HG03558 (cell line): ENCODE results near the gene LUC7L2.
A peak's percentile ranks its signal among the peaks of the same experiment; 100 is the strongest.
"Not testable (repeated sequence)": the region's sequence is repeated elsewhere in the genome, so short reads cannot be mapped to it uniquely, and the experiment has no call there.

Experiments
- ATAC-seq: cut with Tn5 transposase; IDR thresholded peaks from one replicate; pipeline ENCODE4 v1.9.1; 2021; ENCODE audit warnings: moderate number of reproducible peaks; ENCODE audit not compliant: unreplicated experiment; ENCODE audit errors: extremely low read depth

Gene LUC7L2, protein sequence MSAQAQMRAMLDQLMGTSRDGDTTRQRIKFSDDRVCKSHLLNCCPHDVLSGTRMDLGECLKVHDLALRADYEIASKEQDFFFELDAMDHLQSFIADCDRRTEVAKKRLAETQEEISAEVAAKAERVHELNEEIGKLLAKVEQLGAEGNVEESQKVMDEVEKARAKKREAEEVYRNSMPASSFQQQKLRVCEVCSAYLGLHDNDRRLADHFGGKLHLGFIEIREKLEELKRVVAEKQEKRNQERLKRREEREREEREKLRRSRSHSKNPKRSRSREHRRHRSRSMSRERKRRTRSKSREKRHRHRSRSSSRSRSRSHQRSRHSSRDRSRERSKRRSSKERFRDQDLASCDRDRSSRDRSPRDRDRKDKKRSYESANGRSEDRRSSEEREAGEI

DNA sequence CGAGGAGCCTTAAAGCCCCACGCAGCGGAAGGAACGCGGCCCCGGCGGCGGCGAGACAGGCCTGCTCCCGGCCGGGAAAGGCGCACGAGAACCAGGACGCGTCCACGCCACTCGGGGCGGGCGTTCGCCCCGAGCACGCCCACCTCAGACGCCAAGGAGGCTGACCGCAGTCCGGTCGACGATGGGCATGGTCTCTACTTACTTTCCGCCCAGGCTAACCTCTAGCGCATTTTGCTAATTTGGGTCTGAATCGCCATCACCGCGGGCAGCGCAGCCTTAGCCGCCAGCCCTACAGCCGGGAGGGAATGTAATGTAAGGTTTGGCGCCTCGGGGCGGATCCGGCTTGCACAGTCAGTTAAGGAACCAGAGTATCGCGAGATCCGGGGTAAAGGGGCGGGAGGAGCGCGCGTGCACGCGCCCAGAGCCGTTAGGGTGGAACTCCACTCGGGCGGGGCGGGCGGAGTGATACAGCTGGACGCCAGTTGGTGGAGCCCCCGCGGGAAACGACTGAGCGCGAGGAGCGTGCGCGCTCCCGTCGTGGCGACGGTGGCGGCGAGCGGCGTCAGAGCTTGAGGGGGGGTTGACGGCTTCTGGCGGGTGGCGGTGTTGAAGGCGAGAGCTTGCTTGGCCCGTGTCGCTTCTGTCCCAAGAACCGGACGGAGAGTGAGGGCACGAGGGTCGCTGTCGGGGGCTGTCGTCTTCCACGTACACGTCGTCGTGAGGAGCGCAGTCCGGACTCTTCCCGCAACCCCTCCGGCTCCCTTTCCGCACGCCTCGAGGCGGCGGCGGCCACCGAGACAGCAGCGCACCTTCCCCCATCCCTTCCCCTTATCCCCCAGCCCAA is at the start of gene LUC7L2:
Gene LUC7L2 (plus strand): TSS at position 529 of the 844 bp plus-strand sequence. CDS start 368 bp downstream, outside the sequence.
- peak; percentile 54 for ATAC-seq

DNA sequence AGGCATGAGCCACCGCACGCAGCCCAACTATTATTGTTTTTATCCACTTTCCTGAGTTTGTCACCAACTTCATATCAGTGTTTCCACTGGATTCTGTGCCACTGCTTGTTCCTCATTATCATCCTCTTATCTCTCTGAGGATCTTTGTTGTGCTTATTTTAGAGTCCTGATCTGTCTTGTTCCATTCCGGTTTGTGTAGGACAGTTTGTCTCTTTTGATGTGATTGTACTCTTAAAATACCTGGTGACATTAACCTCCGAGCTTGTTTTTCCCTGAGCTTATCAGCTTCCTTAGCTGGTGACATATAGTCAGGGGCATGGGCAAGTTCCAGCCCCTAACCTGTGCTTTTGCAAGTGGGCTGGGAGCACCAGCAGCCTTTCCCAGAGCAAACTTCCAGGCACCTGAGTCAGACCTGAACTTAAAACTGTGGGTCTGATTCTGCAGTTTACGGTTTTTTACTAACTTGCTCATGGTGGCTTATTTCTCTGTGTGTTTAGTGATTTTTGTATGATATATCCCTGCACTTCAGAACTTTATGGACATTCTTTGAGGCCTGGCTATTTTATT is 41.7 kb upstream of the LUC7L2 start:
- no peak for ATAC-seq

DNA sequence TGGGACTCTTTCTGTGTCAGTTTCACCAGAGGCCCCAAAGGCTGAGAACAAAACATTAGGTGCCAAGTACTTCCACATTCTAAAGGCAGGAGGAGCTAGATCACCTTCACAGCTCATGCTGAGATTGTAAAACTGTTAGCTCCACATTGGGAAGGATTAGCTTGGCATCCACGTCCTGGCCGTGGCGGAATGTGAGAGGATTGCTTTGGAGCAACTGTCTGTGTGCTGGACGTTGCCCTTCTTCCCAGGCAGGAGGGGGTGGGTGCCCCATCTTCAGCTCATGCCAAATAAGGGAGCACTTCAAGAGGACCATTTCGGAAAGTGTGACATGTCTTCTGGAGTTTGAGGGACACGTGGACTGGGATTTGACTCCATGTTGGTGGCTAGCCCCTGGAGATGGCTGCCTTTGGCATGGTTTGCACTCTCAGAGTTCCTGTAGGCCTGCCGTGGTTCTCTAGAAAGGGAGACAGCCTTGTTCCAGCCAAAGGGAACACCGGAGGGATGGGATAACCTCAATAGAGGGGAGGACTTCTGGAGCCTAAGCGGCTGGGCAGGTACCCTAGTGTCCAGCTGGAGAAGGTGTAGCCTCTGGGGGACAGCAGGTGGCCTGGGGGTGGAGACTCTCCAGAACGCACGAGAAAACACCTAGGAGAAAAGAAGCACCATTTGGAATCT is 38.5 kb upstream of the LUC7L2 start:
- no peak for ATAC-seq

DNA sequence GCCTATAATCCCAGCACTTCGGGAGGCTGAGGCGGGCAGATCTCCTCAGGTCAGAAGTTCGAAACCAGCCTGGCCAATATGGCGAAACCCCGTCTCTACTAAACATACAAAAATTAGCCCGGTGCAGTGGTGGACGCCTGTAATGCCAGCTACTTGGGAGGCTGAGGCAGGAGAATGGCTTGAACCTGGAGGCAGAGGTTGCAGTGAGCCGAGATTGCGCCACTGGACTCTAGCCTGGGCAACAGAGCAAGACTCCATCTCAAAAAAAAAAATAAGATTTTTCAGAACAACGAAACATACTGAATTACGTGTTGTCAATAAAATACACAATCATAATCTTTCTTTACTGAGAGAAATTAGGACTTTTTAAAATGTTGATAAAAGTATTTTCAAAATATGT is 35.0 kb upstream of the LUC7L2 start:
- ATAC-seq = not testable (repeated sequence)

- no peak for ATAC-seq
These were observed 31.3 kb upstream of the LUC7L2 start for GRCh38 chr7:139328375-139328774.

DNA sequence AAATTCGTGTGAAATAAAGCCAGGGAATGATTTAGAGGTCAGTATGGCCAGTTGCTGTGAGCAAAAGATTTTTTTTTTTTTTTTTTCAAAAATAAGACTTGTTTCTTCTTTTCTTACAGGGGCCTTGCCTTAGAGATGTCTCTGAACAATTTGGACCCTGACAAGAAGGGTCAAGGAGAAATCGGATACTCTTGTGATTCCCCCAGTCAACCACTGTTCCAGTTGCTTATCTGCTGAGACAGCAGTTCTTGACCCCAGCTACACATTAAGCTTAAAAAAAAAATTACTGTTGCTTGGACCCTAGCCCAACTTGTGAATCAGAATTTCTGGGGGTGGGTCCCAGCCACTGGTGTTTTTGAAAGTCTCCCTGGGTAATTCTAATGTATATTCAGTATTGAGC is 30.6 kb upstream of the LUC7L2 start:
- ATAC-seq = no peak

DNA sequence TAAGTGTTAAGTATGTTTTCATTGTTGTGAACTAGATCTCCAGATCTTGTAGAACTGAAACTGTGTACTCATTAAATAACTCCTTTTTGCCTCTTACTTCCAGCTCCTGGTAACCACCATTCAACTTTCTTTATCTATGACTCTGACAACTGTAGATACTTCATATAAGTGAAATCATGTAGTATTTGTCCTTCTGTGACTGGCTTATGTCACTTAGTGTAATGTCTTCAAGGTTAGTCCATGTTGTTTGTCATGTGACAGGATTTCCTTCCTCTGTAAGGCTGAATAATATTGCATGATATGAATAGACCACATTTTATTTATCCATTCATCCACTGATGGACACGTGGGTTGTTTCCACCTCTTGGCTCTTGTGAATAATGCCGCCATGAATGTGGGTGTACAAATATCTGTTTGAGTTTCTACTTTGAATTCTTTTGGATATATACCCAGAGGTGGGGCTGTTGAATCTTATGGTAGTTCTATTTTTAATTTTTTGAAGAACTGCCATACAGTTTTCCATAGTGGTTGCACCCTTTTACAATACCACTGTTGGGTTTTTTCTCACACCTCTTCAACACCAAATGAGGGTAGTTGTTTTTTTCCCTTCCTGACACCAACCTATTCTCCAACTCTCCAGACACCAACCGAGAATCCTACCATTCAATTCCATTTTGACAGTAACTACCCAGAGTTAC is 29.2 kb upstream of the LUC7L2 start:
- no peak for ATAC-seq

GRCh38 chr7:139332697-139333359 is 26.9 kb upstream of the LUC7L2 start:
- no peak for ATAC-seq

GRCh38 chr7:139333443-139333842 is 26.3 kb upstream of the LUC7L2 start:
- not testable (repeated sequence) for ATAC-seq

DNA sequence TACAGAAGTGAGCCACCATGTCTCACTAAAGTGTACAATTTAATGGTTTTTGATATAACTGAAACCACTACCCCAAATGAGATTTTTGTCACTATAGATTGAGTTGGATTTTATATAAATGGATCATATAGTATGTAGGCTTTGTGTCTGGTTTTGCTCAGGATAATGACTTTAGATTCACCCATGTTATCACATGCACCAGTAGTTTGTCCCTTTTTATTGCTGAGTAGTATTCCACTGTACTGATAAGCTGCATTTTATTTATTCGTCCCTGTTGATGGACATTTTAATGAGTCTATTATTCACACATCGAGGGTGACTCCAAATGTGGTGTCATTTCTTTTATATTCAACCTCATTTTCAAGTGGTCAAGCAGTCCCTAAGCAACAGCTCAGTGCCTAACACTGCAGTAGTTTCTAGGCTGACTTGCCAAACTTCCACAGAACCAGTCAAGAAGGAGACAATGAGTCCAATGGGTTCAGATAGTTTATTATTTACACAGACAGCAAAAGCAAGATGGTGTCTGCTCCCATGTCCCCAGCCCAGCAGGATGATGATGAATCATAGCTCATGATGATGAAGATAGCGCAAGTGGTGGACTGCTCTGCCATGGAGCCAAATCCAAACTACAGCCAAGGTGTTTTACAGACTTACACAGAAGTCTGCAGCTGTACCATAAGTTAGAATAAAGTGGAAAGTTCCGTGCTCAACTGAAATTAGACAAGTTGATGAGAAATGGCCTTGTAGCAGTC is 25.1 kb upstream of the LUC7L2 start:
- no peak for ATAC-seq

- ATAC-seq = no peak
These were observed 20.7 kb upstream of the LUC7L2 start for GRCh38 chr7:139339025-139339424.

DNA sequence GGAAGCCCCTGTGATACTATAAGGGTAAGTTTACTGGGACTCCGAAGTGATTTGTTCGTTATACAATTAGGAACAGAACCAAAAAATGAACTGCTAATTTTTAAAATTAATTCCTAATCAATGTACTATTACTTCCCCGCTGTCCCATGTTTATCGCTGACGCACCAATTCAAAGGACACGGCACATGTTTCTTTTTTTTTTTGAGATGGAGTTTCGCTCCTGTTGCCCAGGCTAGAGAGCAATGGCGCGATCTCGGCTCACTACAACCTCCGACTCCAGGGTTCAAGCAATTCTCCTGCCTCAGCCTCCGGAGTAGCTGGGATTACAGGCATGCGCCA is 20.0 kb upstream of the LUC7L2 start:
- ATAC-seq = no peak

DNA sequence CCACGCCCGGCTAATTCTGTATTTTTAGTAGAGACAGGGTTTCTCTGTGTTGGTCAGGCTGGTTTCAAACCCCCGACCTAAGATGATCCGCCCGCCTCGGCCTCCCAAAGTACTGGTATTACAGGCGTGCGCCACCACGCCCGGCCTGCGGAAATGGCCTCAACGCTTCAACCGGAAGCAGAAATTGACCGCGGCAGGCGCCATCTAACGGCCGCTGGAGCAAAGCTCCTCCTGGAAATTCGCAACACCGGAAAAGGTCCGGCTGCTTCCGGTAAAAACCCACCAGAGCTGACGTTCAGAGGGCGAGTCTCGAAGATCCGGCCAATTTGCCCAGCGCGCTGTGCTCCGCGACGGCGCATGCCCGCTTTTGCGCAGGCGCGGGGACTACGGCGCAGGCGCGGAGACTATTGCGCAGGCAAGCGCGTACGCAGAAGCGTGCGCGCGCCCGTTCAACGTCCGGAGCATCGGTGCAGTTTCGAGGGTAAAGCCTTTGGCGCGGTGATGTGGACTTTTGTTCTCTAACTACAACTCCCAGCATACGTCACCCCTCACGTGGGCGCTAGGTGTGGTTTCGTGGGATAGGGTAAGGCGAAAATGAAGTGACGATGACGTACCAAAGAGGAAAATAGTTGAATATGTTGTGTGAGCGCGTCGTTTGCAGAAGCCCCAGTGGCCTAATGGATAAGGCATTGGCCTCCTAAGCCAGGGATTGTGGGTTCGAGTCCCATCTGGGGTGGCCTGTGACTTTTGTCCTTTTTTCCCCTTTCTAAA is 19.5 kb upstream of the LUC7L2 start:
- peak; percentile 68 for ATAC-seq

GRCh38 chr7:139340808-139341057 is 19.0 kb upstream of the LUC7L2 start:
- no peak for ATAC-seq

DNA sequence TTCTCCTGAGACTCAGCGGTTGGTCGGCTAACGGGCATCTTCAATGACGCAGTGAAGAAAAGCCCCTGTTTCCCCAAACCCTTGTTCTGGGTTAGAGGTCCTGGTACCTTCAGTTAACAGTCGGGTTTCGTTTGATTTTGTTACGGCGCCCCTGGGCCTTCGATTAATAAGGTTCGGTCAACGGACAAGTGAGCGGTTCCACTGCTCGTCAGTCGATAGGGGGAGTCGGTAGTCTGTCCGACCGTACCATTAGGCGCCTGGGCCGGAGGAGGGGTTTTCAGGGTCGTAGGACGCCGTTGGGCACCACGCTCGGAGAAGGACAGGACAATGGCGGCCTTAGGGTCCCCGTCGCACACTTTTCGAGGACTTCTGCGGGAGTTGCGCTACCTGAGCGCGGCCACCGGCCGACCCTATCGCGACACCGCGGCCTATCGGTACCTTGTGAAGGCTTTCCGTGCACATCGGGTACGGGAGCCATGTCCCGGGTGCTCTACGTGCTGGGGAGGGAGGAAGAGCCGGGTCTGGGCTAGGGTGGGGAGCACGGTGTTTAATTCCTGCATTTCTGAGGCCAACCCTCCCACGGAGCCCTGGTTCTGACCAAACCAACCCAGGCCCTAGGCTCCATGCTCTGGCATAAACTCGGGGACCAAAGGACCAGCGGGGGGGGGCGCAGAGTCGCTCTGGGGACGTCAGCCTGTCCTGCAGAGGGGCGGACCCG is 18.5 kb upstream of the LUC7L2 start, which contains the start of gene FMC1:
Gene FMC1 (plus strand): TSS at position 280 of the 718 bp plus-strand sequence. CDS start 48 bp downstream, at position 328.
- peak; percentile 17 for ATAC-seq

DNA sequence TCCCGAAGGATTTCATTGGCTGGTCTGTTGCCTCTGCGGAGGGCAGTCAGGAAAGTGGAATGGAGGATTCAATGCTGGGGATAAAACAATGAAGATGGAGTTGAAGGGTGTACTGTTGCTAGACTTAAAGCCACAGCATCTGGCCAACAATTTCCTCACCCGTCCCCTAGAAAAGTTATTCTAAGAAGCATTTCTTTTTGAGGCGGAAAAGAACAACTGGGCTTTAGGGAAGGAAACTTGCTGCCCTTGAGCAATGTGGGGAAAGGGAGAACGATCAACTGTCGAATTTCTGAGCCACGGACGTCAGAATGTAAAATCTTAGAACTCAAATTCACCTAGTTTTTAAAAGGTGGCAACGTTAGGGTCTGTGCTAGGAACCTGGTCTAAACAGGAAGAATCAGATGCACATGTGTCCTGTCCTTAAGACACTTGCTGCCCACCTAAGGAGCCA is 17.9 kb upstream of the LUC7L2 start:
- no peak for ATAC-seq

- no peak for ATAC-seq
These were observed 14.7 kb upstream of the LUC7L2 start for GRCh38 chr7:139345042-139345441.
